Measurements from ENCODE around the gene AXIN2.
"Not testable (repeated sequence)": the region's sequence is repeated elsewhere in the genome, so short reads cannot be mapped to it uniquely, and the experiment has no call there.

The AXIN2 gene

GRCh38 chr17:65511316-65511715 is 50.1 kb downstream of the AXIN2 start:
- no peak overlapping the region for H3K4me2 ChIP-seq (ENCODE audit: low read length)

GRCh38 chr17:65509032-65509431 is 52.4 kb downstream of the AXIN2 start:
- Histone ChIP-seq H2AFZ (ENCODE audit: low read length) (no peak overlapping the region), H3F3A (ENCODE audit: insufficient read depth, low read length) (no peaks in the 10 kb centered on the region), H3K9ac (ENCODE audit: low read length) (no peak overlapping the region), H3K4me3 (ENCODE audit: low read depth, low read length, poor library complexity, severe bottlenecking) (no peak overlapping the region), H3K4me1 (ENCODE audit: insufficient read depth, low read length, severe bottlenecking) (no peaks in the 10 kb centered on the region), H3K79me2 (ENCODE audit: insufficient read depth, low read length) (no peaks in the 10 kb centered on the region), H3K36me3 (ENCODE audit: insufficient read depth, low read length) (no peaks in the 10 kb centered on the region), H3K4me2 (ENCODE audit: low read length) (no peak overlapping the region), H3K9me3 (ENCODE audit: low read length) (no peaks in the 10 kb centered on the region), H3K27me3 (ENCODE audit: insufficient read depth, low read length) (no peaks in the 10 kb centered on the region), H4K20me1 (ENCODE audit: insufficient read depth, low read length) (no peaks in the 10 kb centered on the region), H3K9me2 (ENCODE audit: low read depth, low read length) (no peaks in the 10 kb centered on the region), H3K27ac (ENCODE audit: low read depth, low read length, poor library complexity, severe bottlenecking) (no peak overlapping the region)
- no peak for TF ChIP-seq EZH2 (IDR thresholded peaks at IDR 0.05; ENCODE audit: borderline replicate concordance, low read length)
- TF ChIP-seq CTCF (IDR thresholded peaks at IDR 0.05; ENCODE audit: low read length), result no peak

More at GRCh38 chr17:65511316-65511715, 50.1 kb downstream of the AXIN2 start:
- Histone ChIP-seq H3K36me3 (ENCODE audit: insufficient read depth, low read length) (no peaks in the 10 kb centered on the region), H3K9me3 (ENCODE audit: low read length) (no peaks in the 10 kb centered on the region), H3K4me3 (ENCODE audit: low read depth, low read length, poor library complexity, severe bottlenecking) (no peak overlapping the region), H4K20me1 (ENCODE audit: insufficient read depth, low read length) (no peaks in the 10 kb centered on the region), H3K27ac (ENCODE audit: low read depth, low read length, poor library complexity, severe bottlenecking) (no peak overlapping the region), H3K9me2 (ENCODE audit: low read depth, low read length) (no peaks in the 10 kb centered on the region), H2AFZ (ENCODE audit: low read length) (no peak overlapping the region), H3F3A (ENCODE audit: insufficient read depth, low read length) (no peaks in the 10 kb centered on the region), H3K9ac (ENCODE audit: low read length) (no peak overlapping the region), H3K79me2 (ENCODE audit: insufficient read depth, low read length) (no peaks in the 10 kb centered on the region), H3K27me3 (ENCODE audit: insufficient read depth, low read length) (no peaks in the 10 kb centered on the region), H3K4me1 (ENCODE audit: insufficient read depth, low read length, severe bottlenecking) (no peaks in the 10 kb centered on the region)
- no peak for TF ChIP-seq EZH2 (IDR thresholded peaks at IDR 0.05; ENCODE audit: borderline replicate concordance, low read length)
- TF ChIP-seq CTCF (IDR thresholded peaks at IDR 0.05; ENCODE audit: low read length), result no peak

- not testable (repeated sequence) for H3K4me2 ChIP-seq (ENCODE audit: low read length); H3F3A ChIP-seq (ENCODE audit: insufficient read depth, low read length); H3K9me3 ChIP-seq (ENCODE audit: low read length); H3K27ac ChIP-seq (ENCODE audit: low read depth, low read length, poor library complexity, severe bottlenecking); H3K27me3 ChIP-seq (ENCODE audit: insufficient read depth, low read length); H3K4me3 ChIP-seq (ENCODE audit: low read depth, low read length, poor library complexity, severe bottlenecking); H3K36me3 ChIP-seq (ENCODE audit: insufficient read depth, low read length); H3K4me1 ChIP-seq (ENCODE audit: insufficient read depth, low read length, severe bottlenecking); H3K9me2 ChIP-seq (ENCODE audit: low read depth, low read length); H3K79me2 ChIP-seq (ENCODE audit: insufficient read depth, low read length); H3K9ac ChIP-seq (ENCODE audit: low read length); H2AFZ ChIP-seq (ENCODE audit: low read length); H4K20me1 ChIP-seq (ENCODE audit: insufficient read depth, low read length)
Measured at GRCh38 chr17:65504673-65505072, 56.8 kb downstream of the AXIN2 start.

GRCh38 chr17:65504141-65504540 is 57.3 kb downstream of the AXIN2 start:
- Histone ChIP-seq H3K4me1 (ENCODE audit: insufficient read depth, low read length, severe bottlenecking) (no peaks in the 10 kb centered on the region), H3K27me3 (ENCODE audit: insufficient read depth, low read length) (no peaks in the 10 kb centered on the region), H3K36me3 (ENCODE audit: insufficient read depth, low read length) (no peaks in the 10 kb centered on the region), H3K9me3 (ENCODE audit: low read length) (no peaks in the 10 kb centered on the region), H3K4me2 (ENCODE audit: low read length) (no peak overlapping the region), H4K20me1 (ENCODE audit: insufficient read depth, low read length) (no peaks in the 10 kb centered on the region), H3K27ac (ENCODE audit: low read depth, low read length, poor library complexity, severe bottlenecking) (no peak overlapping the region), H3F3A (ENCODE audit: insufficient read depth, low read length) (no peaks in the 10 kb centered on the region), H2AFZ (ENCODE audit: low read length) (no peak overlapping the region), H3K9ac (ENCODE audit: low read length) (no peak overlapping the region), H3K9me2 (ENCODE audit: low read depth, low read length) (no peaks in the 10 kb centered on the region), H3K79me2 (ENCODE audit: insufficient read depth, low read length) (no peaks in the 10 kb centered on the region), H3K4me3 (ENCODE audit: low read depth, low read length, poor library complexity, severe bottlenecking) (no peak overlapping the region)
- TF ChIP-seq EZH2 (IDR thresholded peaks at IDR 0.05; ENCODE audit: borderline replicate concordance, low read length), result no peak
- TF ChIP-seq CTCF (IDR thresholded peaks at IDR 0.05; ENCODE audit: low read length), result no peak

Data from OCI-LY1 (cell line).